KG1 (cell line): ENCODE measurements around the gene ZNF224.

Source experiments
- DNase-seq: peaks from one replicate; lab custom pipeline; 2025; lab: John Stamatoyannopoulos, UW

The ZNF224 gene

GRCh38 chr19:44131955-44132354, 37.8 kb downstream of the ZNF224 start:
- no peak for DNase-seq

GRCh38 chr19:44141191-44142058, 47.3 kb downstream of the ZNF224 start, which contains the start of gene ZNF234:
Gene ZNF234 (plus strand): TSS chr19:44141554. CDS start chr19:44144633, 3,079 bp downstream.
- peak; percentile 61 for DNase-seq

GRCh38 chr19:44142059-44142433, 47.9 kb downstream of the ZNF224 start:
- DNase-seq, result peak; percentile 24

GRCh38 chr19:44149776-44150175, 55.6 kb downstream of the ZNF224 start:
- no peak for DNase-seq

GRCh38 chr19:44151491-44151890, 57.3 kb downstream of the ZNF224 start:
- DNase-seq, result no peak

DNA sequence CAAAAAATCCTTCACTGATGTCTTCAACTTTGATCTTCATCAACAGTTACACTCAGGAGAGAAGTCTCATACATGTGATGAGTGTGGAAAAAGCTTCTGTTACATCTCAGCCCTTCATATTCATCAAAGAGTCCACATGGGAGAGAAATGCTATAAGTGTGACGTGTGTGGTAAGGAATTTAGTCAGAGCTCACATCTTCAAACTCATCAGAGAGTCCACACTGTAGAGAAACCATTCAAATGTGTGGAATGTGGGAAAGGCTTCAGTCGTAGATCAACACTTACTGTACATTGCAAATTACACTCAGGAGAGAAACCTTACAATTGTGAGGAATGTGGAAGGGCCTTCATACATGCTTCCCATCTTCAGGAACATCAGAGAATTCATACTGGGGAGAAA, 62.3 kb downstream of the ZNF224 start:
- DNase-seq, result no peak
